Measurements from ENCODE around the gene NHLH1.

DNA sequence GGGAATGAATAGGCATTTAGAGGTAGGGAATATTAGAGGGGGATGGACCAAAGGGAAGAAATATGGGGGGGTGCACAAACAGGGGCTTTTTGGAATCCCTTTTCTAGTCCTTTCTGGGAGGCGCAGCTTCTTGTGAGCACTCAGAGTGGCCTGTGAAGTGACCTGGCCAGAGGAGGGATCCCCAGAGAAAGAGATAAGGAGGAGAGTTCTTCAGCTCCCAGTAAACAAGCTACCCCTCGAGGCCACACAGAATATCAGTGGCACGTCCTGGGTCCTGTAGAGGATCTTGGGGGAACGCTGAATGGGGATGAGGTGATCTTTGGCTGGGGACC, 52.9 kb downstream of the NHLH1 start:
- TF ChIP-seq POLR2AphosphoS5 (IDR thresholded peaks at IDR 0.05; ENCODE audit: low read depth, low read length) (no peak), POLR2A (IDR thresholded peaks at IDR 0.05; ENCODE audit: low read depth, low read length) (no peak)
